GM21528 (cell line): ENCODE results near the gene ELL.

Experiments
- ATAC-seq: cut with Tn5 transposase; IDR thresholded peaks from one replicate; pipeline ENCODE4 v1.9.1; 2021; ENCODE audit warnings: mild to moderate bottlenecking, moderate library complexity; ENCODE audit not compliant: unreplicated experiment, low FRiP score

ELL gene

GRCh38 chr19:18506101-18506930, 15.6 kb downstream of the ELL start:
- ATAC-seq: no peak

- no peak for ATAC-seq
Measured at GRCh38 chr19:18504886-18505610, 16.8 kb downstream of the ELL start.

GRCh38 chr19:18503971-18504885, 17.6 kb downstream of the ELL start:
- ATAC-seq: no peak

- no peak for ATAC-seq
Measured at GRCh38 chr19:18503337-18503970, 18.4 kb downstream of the ELL start.

GRCh38 chr19:18502638-18503294, 19.1 kb downstream of the ELL start:
- ATAC-seq: no peak

- no peak for ATAC-seq
Measured at GRCh38 chr19:18502246-18502637, 19.6 kb downstream of the ELL start.

GRCh38 chr19:18501832-18502231, 20.0 kb downstream of the ELL start:
- ATAC-seq: no peak

GRCh38 chr19:18501351-18501750, 20.5 kb downstream of the ELL start:
- ATAC-seq: no peak

GRCh38 chr19:18500799-18501198, 21.1 kb downstream of the ELL start:
- no peak for ATAC-seq

GRCh38 chr19:18500376-18500775, 21.5 kb downstream of the ELL start:
- no peak for ATAC-seq

- no peak for ATAC-seq
Measured at GRCh38 chr19:18499055-18499775, 22.7 kb downstream of the ELL start.

GRCh38 chr19:18496980-18497256, 25.0 kb downstream of the ELL start:
- no peak for ATAC-seq

GRCh38 chr19:18496167-18496979, 25.5 kb downstream of the ELL start:
- no peak for ATAC-seq

- no peak for ATAC-seq
Measured at GRCh38 chr19:18495204-18495911, 26.5 kb downstream of the ELL start.

- ATAC-seq: no peak
Measured at GRCh38 chr19:18494267-18494607, 27.6 kb downstream of the ELL start.

GRCh38 chr19:18493440-18494266, 28.2 kb downstream of the ELL start:
- ATAC-seq: no peak
